Renal cortex interstitium (tissue), 11 donors: ENCODE results near the gene ZNF132. TPM values are rescaled to one million over a fixed set of nuclear protein-coding genes. Genes with fewer than 3 reads are reported as not detected.
"Not testable (repeated sequence)": the region's sequence is repeated elsewhere in the genome, so short reads cannot be mapped to it uniquely, and the experiment has no call there.

Experiments
- DNase-seq, 11 donors: peaks; one replicate each; pipeline ENCODE4 v3.0.0-alpha.2; 2013; ENCODE audit warnings: low read depth in 9 of 11, low spot score in 4 of 11; ENCODE audit errors: extremely low read depth in 1 of 11
- polyA plus RNA-seq, 3 donors: library from polyadenylated mRNA; unstranded; fragments of 120-200 nt; gene quantifications; one replicate each; pipeline ENCODE4 v1.2.1, GENCODE V29; 2013; ENCODE audit not compliant: insufficient read length in 3 of 3

ZNF132 gene
- polyA plus RNA-seq, 3 donors: 14.0 to 17.0 (median 14.1) TPM

- no peak for DNase-seq
Measured at GRCh38 chr19:58473775-58474174, 33.8 kb upstream of the ZNF132 start.

GRCh38 chr19:58471736-58472135 is 31.8 kb upstream of the ZNF132 start:
- no peak for DNase-seq

- not testable (repeated sequence) for DNase-seq
Measured at GRCh38 chr19:58470837-58471543, 31.0 kb upstream of the ZNF132 start.

GRCh38 chr19:58469241-58470013 is 29.5 kb upstream of the ZNF132 start:
- no peak for DNase-seq

GRCh38 chr19:58468216-58468839 is 28.4 kb upstream of the ZNF132 start:
- DNase-seq: no peak

GRCh38 chr19:58466760-58467589 is 27.0 kb upstream of the ZNF132 start, which contains the start of gene ZNF324:
Gene ZNF324 (plus strand): TSS chr19:58467080. CDS start chr19:58469186, 2,106 bp downstream.
- DNase-seq: peak; percentile 90 to 98 (median 96)

- DNase-seq: peak in 1 of 11 donors; percentile 10
Measured at GRCh38 chr19:58466089-58466759, 26.3 kb upstream of the ZNF132 start.

GRCh38 chr19:58460039-58460438 is 20.1 kb upstream of the ZNF132 start:
- no peak for DNase-seq

GRCh38 chr19:58456111-58456510 is 16.2 kb upstream of the ZNF132 start:
- DNase-seq: no peak

GRCh38 chr19:58455306-58455705 is 15.4 kb upstream of the ZNF132 start:
- DNase-seq: no peak

GRCh38 chr19:58453743-58454142 is 13.8 kb upstream of the ZNF132 start:
- no peak for DNase-seq

GRCh38 chr19:58451358-58452101 is 11.6 kb upstream of the ZNF132 start, which contains the start of gene ZNF324B:
Gene ZNF324B (plus strand): TSS chr19:58451622. CDS start chr19:58453702, 2,080 bp downstream.
- peak; percentile 87 to 98 (median 95) for DNase-seq

- DNase-seq: no peak
Measured at GRCh38 chr19:58450856-58451357, 11.0 kb upstream of the ZNF132 start.

GRCh38 chr19:58449980-58450379 is 10.0 kb upstream of the ZNF132 start:
- not testable (repeated sequence) for DNase-seq

- not testable (repeated sequence) for DNase-seq
Measured at GRCh38 chr19:58448860-58449259, 8.9 kb upstream of the ZNF132 start.

GRCh38 chr19:58442986-58443385 is 3.0 kb upstream of the ZNF132 start:
- not testable (repeated sequence) for DNase-seq

GRCh38 chr19:58440556-58440955 is 603 bp upstream of the ZNF132 start:
- DNase-seq: no peak
